Measurements from ENCODE around the gene SLC29A1.

Gene SLC29A1

DNA sequence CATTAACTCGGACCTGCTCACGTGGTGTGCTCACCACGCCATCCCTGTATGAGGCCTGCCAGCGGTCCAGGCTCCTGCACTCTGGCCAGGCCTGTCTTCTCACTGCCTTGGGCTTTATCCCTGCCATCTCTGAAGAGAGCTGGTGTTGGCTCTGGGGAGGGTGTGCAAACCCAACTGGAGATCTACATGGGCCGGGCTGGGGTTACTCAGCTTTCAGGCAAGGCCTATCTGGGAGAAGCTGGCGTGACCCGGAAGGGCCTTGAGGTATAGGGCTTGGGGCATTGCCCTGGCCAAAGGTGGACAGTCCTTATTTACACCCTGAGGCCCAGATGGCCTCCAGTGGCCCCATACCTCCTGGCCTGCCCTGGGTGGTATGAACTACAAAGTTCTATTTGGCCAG lies 5.0 kb downstream of the SLC29A1 start:
- DNase-seq (ENCODE audit: low read depth in 1 of 2, low spot score in 1 of 2) = no peak
- Histone ChIP-seq H3K4me3 (replicated peaks; ENCODE audit: insufficient read depth, low read length) (no peak overlapping the region), H3K27me3 (ENCODE audit: insufficient read depth, poor library complexity, severe bottlenecking) (no peaks in the 10 kb centered on the region), H3K27ac (replicated peaks) (no peak overlapping the region)
- TF ChIP-seq SPI1 (IDR thresholded peaks at IDR 0.05; ENCODE audit: borderline replicate concordance, low read depth) = no peak
- TF ChIP-seq, protein P1, sequence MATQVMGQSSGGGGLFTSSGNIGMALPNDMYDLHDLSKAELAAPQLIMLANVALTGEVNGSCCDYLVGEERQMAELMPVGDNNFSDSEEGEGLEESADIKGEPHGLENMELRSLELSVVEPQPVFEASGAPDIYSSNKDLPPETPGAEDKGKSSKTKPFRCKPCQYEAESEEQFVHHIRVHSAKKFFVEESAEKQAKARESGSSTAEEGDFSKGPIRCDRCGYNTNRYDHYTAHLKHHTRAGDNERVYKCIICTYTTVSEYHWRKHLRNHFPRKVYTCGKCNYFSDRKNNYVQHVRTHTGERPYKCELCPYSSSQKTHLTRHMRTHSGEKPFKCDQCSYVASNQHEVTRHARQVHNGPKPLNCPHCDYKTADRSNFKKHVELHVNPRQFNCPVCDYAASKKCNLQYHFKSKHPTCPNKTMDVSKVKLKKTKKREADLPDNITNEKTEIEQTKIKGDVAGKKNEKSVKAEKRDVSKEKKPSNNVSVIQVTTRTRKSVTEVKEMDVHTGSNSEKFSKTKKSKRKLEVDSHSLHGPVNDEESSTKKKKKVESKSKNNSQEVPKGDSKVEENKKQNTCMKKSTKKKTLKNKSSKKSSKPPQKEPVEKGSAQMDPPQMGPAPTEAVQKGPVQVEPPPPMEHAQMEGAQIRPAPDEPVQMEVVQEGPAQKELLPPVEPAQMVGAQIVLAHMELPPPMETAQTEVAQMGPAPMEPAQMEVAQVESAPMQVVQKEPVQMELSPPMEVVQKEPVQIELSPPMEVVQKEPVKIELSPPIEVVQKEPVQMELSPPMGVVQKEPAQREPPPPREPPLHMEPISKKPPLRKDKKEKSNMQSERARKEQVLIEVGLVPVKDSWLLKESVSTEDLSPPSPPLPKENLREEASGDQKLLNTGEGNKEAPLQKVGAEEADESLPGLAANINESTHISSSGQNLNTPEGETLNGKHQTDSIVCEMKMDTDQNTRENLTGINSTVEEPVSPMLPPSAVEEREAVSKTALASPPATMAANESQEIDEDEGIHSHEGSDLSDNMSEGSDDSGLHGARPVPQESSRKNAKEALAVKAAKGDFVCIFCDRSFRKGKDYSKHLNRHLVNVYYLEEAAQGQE (IDR thresholded peaks at IDR 0.05; ENCODE audit: insufficient replicate concordance, low read depth) = no peak
- TF ChIP-seq POLR2AphosphoS5 (IDR thresholded peaks at IDR 0.05; ENCODE audit: low read depth) = no peak
- TF ChIP-seq, protein P2, sequence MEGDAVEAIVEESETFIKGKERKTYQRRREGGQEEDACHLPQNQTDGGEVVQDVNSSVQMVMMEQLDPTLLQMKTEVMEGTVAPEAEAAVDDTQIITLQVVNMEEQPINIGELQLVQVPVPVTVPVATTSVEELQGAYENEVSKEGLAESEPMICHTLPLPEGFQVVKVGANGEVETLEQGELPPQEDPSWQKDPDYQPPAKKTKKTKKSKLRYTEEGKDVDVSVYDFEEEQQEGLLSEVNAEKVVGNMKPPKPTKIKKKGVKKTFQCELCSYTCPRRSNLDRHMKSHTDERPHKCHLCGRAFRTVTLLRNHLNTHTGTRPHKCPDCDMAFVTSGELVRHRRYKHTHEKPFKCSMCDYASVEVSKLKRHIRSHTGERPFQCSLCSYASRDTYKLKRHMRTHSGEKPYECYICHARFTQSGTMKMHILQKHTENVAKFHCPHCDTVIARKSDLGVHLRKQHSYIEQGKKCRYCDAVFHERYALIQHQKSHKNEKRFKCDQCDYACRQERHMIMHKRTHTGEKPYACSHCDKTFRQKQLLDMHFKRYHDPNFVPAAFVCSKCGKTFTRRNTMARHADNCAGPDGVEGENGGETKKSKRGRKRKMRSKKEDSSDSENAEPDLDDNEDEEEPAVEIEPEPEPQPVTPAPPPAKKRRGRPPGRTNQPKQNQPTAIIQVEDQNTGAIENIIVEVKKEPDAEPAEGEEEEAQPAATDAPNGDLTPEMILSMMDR (IDR thresholded peaks at IDR 0.05; ENCODE audit: insufficient read depth, low read length) = no peak
- no peak for TF ChIP-seq GABPA (IDR thresholded peaks at IDR 0.05; ENCODE audit: low read depth)

DNA sequence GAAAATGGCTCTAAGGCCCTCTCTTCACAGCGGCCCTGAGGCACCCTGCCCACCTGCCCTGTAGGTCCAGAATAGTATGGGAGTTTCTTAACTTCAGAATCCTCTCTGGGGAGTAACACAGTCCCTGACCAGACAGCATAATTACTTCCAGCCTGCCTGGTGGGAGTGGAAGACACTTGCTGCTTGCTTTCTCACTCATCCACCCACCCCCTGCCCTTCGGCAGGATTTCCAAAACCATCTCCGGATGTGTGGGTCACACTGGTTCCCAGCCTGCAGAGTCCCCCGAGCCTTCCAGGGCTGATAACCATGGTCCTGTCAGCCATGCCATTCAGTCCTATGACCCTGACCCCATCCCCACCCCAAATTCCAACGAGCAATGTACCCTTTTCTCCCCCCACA lies 5.4 kb downstream of the SLC29A1 start:
- TF ChIP-seq, protein P1 (IDR thresholded peaks at IDR 0.05; ENCODE audit: insufficient replicate concordance, low read depth) = no peak
- TF ChIP-seq, protein P2 (IDR thresholded peaks at IDR 0.05; ENCODE audit: insufficient read depth, low read length) = no peak
- TF ChIP-seq GABPA (IDR thresholded peaks at IDR 0.05; ENCODE audit: low read depth) (no peak), SPI1 (IDR thresholded peaks at IDR 0.05; ENCODE audit: borderline replicate concordance, low read depth) (no peak), POLR2AphosphoS5 (IDR thresholded peaks at IDR 0.05; ENCODE audit: low read depth) (no peak)
- Histone ChIP-seq H3K27me3 (ENCODE audit: insufficient read depth, poor library complexity, severe bottlenecking) (no peaks in the 10 kb centered on the region), H3K27ac (replicated peaks) (no peak overlapping the region; the same call in 1 of the 2 replicates), H3K4me3 (replicated peaks; ENCODE audit: insufficient read depth, low read length) (no peak overlapping the region)
- DNase-seq (ENCODE audit: low read depth in 1 of 2, low spot score in 1 of 2) = no peak

DNA sequence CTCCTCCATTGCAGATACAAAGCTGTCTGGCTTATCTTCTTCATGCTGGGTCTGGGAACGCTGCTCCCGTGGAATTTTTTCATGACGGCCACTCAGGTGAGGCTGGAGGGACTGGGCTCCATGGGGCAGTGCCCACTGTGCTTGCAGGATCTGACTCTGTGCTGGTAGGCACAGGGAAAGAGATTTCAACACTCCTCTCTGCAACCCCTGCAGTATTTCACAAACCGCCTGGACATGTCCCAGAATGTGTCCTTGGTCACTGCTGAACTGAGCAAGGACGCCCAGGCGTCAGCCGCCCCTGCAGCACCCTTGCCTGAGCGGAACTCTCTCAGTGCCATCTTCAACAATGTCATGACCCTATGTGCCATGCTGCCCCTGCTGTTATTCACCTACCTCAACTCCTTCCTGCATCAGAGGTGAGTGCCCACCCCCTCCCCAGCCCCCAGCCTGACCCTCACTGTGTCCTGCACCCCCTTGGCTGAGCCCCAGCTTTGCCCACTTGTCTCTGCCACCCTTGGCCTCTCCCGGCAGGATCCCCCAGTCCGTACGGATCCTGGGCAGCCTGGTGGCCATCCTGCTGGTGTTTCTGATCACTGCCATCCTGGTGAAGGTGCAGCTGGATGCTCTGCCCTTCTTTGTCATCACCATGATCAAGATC lies 6.1 kb downstream of the SLC29A1 start:
- no peak for DNase-seq (ENCODE audit: low read depth in 1 of 2, low spot score in 1 of 2)
- TF ChIP-seq, protein P1 (IDR thresholded peaks at IDR 0.05; ENCODE audit: insufficient replicate concordance, low read depth) = no peak
- TF ChIP-seq, protein P2 (IDR thresholded peaks at IDR 0.05; ENCODE audit: insufficient read depth, low read length) = no peak
- TF ChIP-seq SPI1 (IDR thresholded peaks at IDR 0.05; ENCODE audit: borderline replicate concordance, low read depth) (no peak), GABPA (IDR thresholded peaks at IDR 0.05; ENCODE audit: low read depth) (no peak), POLR2AphosphoS5 (IDR thresholded peaks at IDR 0.05; ENCODE audit: low read depth) (no peak)
- Histone ChIP-seq H3K4me3 (replicated peaks; ENCODE audit: insufficient read depth, low read length) (no peak overlapping the region), H3K27ac (replicated peaks) (no peak overlapping the region), H3K27me3 (ENCODE audit: insufficient read depth, poor library complexity, severe bottlenecking) (no peaks in the 10 kb centered on the region)

All from HL-60 (cell line).